CD4-positive, alpha-beta T cell treated with Interleukin-2 at 100 ng/mL for 4 hours (primary cell): ENCODE data around the gene DOCK7.
A peak's percentile ranks its signal among the peaks of the same experiment; 100 is the strongest.

Experiments used
- DNase-seq: peaks from one replicate; pipeline ENCODE4 v3.0.0-alpha.2; 2020; ENCODE audit warnings: low spot score

Gene DOCK7

GRCh38 chr1:62407398-62408009, 280.7 kb downstream of the DOCK7 start:
- peak; percentile 54 for DNase-seq

- no peak for DNase-seq
These were observed 281.6 kb downstream of the DOCK7 start for GRCh38 chr1:62406576-62406975.

GRCh38 chr1:62405247-62405646, 282.9 kb downstream of the DOCK7 start:
- no peak for DNase-seq
